Activated gamma-delta T cell (primary cell): ENCODE results near the gene UBE2D1.

ENCODE experiments used
- DNase-seq: peaks from one replicate; lab custom pipeline; 2025; lab: John Stamatoyannopoulos, UW

The UBE2D1 gene

DNA sequence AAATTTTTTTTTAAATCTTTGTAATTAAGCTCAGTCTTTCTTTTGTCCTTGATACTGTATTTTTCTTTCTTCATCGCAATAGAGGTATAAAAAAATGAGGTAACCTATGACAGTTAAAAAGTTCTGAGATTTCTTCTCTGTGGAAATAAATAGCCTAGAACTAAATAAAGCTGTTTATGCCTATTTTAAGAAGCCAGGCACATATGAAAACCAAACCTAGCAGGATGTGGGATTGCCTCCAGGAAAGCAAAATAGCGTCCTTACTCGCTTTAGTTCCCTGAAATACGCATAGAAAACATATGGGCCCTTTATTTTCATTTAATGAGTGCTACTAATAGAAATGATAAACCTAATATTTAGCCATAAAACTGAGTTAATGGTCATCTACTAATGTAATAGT, 6.6 kb downstream of the UBE2D1 start:
- DNase-seq, result no peak

DNA sequence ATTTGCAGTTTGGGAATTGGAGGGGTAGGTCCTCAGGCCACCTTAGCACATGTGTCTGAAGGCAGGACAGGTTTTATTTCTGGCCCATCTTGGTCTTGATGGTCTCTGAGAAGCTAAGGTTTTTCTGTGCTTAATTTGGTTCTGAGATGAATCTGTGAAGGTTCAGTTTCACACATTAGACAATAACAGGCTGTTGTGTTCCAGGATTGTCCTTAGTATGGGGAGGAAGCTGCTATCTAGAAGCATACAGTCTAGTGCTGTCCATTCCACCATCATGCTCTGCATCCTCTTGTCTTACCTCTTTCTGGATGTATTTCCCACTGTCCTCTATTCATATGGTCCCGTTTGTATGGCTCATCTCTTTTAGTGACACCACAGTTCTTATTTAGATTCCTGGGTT, 7.1 kb downstream of the UBE2D1 start:
- no peak for DNase-seq

DNA sequence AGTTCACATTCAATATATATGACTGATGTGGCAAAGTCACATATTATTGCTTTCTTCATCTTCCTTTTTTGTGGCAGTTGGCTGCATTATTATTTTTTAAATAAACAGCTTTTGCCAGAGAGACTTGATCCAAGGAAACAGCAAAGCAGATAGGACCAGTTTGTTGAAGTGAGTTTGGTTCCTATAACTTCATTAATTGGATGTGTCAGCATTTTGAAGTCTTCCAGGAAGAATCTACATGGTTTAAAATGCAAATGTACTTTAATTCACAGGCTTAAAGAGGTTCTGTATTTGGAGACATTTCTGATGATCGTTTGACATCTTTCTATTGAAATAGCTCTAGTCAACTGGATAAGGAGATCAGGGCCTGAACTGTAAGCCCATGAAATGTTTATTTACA, 13.2 kb downstream of the UBE2D1 start:
- DNase-seq, result no peak

DNA sequence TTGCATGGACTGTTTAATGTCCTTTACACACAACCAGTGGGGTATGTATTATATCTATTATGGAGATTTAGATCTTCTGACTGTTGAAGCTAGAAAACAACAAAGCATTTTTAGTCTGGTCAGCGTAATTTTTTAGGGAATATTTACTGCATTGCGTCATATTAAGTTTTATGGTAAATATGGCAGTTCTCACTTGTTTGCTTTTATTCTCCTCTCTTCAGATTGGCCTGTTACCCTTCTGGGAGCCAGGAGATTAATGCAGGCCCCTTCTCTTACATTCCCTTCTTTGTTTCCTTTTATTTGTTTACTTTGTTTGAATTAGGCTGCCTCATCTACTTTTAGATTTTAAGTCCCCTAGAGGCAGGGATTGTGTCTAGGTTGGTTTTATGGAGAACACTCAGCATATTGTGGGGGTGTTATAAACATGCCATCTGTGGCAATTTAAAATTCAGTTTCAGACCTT, 13.8 kb downstream of the UBE2D1 start:
- no peak for DNase-seq

DNA sequence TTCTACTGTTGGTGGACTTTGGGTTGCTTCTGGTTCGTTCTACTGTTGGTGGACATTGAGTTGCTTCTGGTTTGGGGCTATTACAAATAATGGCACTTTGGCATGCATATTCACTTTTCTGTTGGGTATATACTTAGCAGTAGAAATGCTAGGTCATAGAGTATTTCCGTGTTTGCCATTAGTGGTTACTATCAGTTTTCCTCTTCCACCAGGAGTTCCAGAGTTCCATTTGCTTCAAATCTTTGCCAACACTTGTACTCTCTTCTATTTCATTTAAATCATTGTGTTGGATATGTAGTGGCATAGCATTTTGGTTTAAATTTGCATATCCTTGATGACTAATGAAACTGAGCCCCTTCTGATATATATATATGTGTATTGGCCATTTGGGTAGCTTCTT, 15.2 kb downstream of the UBE2D1 start:
- DNase-seq, result no peak

DNA sequence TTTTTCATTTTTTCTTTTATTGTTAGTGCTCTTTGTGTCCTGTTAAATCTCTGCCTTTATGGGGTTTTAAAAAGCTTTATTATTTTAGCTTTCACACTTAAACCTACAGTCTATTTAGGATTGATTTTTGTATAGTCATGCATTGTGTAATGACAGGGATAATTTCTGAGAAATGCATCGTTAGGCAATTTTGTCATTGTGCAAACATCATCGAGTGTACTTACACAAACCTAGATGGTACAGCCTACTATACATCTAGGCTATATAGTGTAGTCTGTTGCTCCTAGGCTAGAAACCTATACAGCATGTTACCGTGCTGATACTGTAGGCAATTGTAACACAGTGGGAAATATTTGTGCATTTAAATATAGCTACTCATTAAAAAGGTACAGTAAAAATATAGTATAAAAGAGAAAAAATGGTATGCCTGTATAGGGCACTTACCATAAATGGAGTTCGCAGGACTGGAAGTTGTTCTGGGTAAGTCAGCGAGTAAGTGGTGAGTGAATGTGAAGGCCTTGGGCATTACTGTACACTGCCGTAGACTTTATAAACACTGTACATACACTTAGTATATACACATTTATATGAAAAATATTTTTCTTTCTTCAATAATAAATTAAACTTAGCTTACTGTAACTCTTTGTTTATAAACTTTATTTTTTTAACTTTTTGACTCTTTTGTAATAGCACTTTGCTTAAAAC, 16.0 kb downstream of the UBE2D1 start:
- no peak for DNase-seq

DNA sequence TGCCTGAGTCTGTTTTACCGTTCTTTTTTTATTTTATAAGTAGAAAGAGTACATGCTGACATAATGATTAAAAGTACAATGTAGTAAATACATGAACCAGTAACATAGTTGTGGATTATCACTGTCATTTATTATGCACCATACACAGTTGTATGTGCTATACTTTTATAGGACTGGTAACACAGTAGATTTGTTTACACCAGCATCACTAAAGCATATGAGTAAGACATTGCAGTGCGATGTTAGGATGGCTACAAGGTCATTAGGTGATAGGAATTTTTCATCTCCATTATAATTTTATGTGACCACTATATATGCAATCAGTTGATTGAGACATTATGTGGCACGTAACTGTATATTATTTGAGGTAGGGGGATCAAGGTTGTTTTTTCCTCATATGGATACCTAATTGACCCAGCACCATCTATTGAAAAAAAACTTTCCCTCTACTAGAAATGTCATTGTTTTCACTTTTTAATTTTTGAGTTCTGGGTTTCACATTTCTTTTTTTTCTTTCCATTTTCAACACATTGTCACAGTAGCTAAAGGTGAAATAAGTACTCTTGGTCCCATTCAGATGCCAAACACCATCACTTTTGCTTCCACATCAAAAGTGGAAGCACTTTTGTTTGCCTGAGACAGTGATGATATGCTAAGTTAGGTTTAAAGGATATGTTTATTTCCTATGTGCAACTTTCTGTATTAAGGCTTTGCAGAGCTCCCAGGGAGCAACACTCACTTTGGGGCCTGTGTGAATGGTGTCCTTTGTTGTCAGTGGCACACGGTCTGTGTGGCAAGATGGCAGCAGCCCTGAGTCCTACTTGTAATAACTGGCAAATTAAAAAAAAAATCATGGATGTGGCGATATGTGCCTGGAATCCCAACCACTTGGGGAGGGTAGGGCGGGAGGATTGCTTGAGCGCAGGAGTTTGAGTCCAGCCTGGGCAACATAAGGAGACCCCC, 17.1 kb downstream of the UBE2D1 start:
- no peak for DNase-seq

DNA sequence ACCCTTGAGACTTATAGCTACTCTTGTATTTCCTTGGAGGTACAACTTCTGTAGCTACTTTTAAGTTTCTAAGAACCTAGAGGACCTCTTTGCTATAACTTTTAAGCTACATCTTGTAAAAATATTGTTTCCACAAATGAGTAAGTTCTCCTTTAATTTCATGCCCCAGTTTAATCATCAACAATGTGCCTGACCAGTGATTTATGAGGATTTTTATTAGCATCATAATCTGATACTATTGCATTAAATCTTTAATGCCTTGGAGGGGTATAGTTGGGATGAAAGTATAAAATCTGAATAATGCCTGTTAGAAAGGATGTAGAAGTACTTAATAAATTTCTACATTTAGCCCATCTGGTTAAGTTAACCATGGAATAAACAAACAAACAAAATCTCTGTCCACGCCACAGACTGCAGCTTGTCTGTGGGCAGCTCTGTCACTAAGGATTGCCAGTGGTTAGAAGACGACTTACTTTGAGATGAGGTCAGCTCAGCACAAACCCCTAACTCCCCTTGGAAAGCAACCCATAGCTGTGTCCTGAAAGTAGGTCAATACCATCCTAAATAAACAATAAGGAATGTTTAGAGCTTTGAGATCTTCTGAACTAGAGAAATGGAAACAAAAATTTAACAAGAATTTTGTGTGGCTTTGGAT, 18.3 kb downstream of the UBE2D1 start:
- no peak for DNase-seq

DNA sequence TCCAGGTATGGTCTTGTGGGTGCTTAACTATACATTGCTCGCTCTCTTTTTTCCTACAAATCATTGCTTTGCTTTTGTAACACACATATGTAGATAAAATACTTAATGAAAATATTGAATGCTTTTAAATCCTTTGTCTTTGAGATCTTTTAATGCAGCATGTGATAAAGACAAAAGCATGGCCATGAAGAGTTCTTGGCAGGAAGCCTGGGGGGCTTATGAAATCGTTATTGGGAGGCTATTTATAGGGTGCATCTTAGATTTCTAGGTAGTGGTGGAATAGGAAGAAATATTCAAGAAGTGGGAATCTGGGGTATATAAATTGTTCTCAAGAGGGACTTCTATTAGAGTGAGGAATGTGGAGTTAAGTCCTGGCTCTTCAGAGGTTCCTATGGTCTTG, 21.9 kb downstream of the UBE2D1 start:
- DNase-seq, result no peak

DNA sequence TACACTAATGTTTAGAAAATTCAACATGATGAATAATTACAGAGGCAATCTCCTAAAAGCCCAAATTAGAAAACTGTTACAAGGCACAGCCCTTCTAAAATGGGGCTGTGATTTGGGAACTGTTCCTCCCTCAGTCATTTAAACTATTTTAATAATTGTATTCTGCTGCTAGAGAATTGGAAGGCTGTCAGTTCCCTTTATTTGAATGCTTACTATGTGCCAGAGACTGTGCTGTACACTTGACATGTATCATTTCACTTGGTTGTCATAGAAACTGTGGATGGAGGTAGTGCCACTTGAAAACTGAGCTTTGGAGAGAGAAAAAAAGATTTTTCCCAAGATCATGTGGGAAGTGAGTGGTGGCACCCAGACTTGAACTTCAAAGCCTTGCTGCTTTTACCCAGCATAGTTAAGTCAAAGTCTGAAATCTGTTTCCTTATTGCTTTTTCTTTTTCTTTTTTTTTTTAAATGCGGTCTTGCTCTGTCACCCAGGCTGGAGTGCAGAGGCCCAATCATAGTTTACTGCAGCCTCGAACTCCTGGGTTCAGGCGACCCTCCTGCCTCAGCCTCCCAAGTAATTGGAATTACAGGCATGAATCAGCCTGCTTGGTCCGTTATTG, 23.6 kb downstream of the UBE2D1 start:
- DNase-seq, result no peak

DNA sequence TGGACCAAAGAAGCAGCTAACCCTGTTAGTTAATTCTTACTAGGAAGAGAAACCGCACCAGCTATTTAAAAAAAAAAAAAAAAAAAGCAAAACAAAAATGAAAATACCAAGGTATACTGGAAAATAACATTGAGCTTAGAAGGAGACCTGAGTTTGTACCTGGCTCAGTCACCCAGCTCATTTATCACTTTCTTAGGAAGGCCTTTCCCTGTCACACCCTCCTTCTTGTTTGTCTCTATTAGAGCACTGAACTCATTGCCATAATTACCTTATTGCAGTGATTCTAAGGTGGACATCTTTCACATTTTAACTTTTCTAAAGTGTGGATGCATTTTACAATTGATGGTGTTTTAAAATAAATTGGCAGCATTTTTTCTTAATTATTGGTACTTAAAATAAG, 24.1 kb downstream of the UBE2D1 start:
- no peak for DNase-seq

DNA sequence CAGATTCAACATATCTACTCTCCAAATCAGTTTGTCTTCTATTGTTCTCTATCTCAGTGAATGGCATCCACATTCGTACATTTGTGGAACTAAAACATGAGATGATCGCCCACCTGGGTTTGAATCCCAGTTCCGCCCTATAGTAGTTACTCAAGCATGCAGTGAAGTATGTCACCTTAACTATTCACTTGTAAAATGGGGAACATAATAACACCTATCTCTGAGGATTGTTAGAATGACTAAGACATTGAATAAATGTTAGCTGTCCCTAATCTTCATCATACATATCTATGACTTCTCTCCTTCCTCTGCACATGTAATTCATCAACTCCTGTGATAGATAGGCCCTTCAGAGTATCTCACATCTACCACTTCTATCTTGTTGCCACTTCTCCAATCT, 24.7 kb downstream of the UBE2D1 start:
- DNase-seq, result no peak

DNA sequence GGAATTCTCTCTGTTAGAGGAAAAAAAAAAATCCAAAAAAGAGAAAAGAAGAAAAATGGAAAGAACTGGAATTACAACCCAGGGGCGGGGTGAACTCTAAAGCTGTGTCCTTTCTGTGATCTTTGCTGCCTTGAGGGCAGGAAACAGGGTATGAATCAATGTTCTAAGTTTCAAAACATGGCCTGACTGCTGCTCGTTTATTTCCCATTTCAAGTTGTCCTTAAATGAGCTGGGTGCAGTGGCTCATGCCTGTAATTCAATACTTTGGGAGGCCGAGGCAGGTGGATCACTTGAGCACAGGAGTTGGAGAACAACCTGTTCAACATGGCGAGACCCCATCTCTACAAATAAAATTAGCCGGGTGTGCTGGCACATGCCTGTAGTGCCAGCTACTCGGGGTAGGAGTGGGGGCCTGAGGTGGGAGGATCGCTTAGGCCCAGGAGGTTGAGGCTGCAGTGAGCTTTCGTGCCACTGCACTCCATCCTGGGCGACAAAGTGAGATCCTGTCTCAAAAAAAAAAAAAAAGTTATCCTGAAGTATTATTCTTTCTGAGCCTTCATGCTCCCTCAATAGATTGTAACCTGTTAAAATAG, 25.7 kb downstream of the UBE2D1 start:
- no peak for DNase-seq

DNA sequence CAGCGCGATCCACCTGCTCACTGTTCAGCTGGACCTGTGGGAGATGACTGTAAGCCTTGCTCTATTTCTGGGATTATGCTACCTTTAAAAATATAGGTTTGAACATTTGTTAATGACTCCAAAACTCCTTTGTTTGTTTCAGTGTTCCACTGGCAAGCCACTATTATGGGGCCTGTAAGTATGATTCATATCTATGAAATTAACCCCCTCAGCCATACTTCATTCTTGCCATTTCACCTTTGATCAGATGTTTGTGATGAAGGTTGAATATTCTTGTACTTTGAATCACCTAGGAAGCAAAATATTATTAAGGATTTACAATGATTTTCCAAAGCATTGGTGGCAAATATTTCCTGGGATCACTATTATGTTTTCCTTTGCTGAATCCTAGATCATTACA, 26.5 kb downstream of the UBE2D1 start:
- DNase-seq, result no peak

DNA sequence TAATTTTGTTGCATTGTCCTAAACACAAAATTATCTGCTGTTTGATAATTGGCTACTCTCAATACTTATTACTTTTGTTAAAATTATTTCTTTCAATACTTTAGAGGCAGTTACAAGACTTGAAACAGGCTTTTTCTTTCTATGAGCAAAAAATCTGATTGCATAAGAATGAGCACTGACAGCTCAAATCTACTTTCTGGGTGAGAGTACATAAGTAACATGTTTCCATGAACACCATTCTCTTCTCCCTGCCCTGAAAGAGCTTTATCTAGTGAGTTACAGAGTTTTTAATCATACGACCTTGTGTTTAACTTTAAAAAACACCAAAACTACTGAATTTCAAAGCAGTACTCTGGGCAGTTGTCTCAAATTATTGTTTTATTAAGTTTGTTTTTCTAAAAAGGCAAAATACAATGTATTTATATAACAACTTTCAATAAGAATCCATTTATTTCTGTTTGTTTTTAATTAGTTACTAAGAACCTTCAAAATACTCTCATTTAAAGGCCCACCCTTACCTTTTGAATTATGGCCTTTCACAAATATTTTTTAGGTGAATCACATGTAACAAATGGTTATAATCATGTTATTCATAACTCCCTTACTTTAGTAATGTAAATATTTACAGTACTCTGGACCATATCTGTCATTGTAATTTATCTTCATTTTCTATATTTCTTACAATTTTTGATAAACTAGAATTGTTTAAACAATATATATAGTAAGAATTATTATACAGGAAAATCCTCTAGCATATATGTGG, 27.4 kb downstream of the UBE2D1 start:
- no peak for DNase-seq

DNA sequence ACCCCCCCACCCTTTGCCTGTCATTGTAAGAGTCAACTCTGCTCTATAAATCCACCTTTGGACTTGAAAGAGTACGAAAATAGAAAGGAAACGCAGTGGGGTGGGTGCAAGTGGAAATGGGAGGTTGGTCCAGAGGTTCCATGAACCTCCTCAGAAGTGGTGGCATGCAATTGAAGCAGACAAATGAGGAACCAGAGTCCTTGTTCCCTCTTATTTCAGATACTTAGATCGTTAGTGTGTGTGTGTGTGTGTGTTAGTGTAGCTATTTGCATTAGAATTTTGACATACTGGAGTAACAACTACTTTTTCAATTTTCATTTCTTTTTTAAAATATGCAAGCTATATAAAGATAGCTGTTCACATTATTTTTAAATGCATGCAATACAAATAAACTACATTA, 32.3 kb downstream of the UBE2D1 start:
- no peak for DNase-seq

DNA sequence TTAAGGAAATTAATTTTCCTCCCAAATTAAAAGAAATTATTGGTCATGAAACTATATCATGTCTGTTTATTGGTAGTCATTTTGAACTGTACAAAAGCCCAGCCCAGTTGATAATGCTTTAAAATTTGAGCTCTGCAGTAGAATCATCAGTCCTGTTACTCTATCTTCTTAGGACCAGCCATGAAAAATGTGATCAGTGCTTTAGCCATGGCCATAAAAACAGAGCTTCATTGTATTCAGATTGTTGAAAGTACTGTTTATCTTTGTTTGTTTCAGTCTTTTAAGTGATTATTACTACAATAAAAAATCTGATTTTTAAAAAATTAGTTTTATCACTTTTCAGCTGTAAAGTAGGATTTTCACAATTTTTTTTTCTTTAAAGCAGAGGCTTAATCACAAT, 36.7 kb downstream of the UBE2D1 start:
- no peak for DNase-seq

DNA sequence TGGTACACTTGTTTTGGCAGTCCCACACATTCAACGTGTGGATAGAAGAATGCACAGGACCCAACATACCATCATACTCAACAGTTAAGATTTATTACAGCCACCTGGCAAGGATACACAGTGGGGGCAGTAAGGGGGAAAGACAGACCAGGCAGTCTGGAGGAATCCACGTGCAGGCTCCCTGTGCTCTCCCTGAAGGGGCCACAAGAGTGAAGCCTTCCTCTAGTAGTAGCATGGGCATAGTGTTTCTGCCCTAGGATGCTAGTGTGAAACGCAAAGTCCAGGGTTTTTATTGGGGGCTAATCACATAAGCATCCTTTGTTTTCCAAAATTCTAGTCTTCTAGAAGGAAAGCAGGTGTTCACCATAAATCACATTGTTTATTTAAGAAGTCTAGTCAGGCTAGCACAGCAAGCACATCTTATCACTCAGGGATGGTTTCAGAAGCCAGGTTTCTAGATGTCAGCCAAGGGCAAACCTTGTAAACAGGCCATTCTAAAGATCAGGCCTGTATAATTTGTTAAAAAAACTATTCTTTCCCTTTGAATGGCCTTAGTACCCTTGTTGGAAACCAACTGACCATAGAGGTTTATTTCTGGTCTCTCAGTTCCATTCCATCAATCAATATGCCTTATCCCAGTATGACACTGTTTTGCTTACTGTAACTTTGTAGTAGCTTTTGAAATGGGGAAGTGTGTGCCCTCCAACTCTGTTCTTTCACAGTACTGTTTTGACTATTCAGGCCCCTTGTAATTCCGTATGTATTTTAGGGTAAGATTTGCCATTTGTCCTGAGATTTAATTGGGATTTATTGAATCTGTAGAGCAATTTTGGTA, 38.0 kb downstream of the UBE2D1 start:
- DNase-seq, result no peak

DNA sequence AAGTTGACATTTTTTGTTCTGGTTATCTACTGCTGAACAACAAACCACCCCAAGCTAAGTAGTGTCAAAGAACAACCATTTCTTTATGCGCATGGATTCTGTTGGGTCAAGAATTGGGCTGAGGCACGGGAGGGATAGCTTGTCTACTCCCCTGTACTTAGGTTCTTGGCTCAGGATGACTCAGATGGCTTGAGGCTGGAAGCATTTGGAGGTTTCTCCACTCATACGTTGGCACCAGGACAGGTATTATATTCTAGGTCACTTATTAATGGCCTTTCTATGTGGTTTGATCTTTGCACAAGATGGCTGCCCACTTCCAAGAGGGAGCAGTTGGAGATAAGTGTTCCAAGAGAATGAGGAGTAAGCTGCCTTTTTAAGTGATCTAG, 38.6 kb downstream of the UBE2D1 start:
- no peak for DNase-seq

DNA sequence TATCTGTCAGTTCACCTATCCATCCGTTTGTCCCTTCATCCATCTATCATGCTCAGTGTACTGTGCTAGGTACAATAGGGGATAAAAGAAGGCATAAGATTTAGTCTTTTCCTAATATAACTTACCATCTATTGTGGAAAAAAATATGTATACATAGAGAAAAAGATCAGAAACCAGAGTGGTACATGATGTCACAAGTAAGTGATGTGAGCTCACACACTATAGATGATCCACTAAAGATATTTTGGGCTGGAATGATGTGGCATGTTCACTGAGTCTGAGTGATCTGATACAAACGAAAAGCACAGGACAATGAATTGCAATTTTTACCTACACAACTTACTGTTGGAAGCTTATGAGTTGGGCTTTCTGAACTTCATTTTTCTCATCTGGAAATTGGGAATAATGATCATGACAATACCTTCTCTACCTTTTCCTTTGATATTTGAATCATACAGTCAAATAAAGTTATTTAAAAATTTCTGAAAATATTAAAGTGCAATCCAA, 47.7 kb downstream of the UBE2D1 start:
- DNase-seq, result no peak
